ENCODE results near the gene KLC3. TPM values are rescaled to one million over a fixed set of nuclear protein-coding genes. Genes with fewer than 3 reads are reported as not detected.

KLC3 gene
- total and polyA plus RNA-seq, 4 donors, result 0.80 to 2.2 (median 1.4) TPM

DNA sequence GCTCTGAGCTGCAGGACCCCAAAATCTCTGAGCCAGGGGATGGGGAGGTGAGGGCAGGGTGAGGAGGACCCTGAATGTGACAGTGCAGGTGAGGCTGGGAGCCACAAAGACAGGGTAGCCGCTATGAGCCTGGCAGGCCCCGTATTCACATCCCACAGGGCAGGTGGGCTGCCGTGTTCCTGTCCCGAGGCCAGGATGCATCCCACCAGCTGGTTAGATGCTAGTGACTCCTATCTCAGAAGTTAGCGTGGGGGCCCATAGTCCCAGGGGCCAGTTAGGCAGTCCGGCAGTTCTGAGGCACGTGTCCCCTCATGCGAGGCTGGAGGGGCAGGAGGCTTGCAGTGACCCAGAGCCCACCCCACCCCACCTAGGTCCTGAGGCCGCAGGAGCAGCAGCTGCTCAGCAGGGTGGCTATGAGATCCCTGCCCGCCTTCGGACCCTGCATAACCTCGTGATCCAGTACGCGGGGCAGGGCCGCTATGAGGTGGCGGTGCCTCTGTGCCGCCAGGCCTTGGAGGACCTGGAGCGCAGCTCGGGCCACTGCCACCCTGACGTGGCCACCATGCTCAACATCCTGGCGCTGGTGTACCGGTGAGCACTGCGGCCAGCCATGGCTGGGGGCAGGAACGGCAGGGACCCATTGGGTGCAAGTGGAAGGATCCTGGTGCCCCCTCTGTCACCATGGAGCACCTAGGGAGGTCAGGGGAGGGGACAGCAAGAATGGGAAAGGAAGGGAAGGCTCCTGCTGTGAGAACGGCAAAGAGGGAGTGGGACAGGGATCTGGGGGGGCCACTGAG is 7.2 kb downstream of the KLC3 start:
- no peak overlapping the region for H3K4me3 ChIP-seq
- DNase-seq (no peak), ATAC-seq (ENCODE audit: insufficient read depth, low FRiP score) (no peak)
- H3K9me3 ChIP-seq (ENCODE audit: control insufficient read depth in 4 of 4, insufficient read depth in 3 of 4, low read length in 3 of 4), result no peaks in the 10 kb centered on the region
- TF ChIP-seq, protein P1, sequence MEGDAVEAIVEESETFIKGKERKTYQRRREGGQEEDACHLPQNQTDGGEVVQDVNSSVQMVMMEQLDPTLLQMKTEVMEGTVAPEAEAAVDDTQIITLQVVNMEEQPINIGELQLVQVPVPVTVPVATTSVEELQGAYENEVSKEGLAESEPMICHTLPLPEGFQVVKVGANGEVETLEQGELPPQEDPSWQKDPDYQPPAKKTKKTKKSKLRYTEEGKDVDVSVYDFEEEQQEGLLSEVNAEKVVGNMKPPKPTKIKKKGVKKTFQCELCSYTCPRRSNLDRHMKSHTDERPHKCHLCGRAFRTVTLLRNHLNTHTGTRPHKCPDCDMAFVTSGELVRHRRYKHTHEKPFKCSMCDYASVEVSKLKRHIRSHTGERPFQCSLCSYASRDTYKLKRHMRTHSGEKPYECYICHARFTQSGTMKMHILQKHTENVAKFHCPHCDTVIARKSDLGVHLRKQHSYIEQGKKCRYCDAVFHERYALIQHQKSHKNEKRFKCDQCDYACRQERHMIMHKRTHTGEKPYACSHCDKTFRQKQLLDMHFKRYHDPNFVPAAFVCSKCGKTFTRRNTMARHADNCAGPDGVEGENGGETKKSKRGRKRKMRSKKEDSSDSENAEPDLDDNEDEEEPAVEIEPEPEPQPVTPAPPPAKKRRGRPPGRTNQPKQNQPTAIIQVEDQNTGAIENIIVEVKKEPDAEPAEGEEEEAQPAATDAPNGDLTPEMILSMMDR (IDR thresholded peaks at IDR 0.05; ENCODE audit: control extremely low read depth, extremely low read depth), result no peak
- no peaks in the 10 kb centered on the region for H3K4me1 ChIP-seq (ENCODE audit: control insufficient read depth in 5 of 5, insufficient read depth in 5 of 5, low read length in 5 of 5)
- peaks cover 1 to 10% (median 6%) of the 10 kb centered on the region in 3 donors for H3K27me3 ChIP-seq (ENCODE audit: control insufficient read depth in 3 of 3, insufficient read depth in 3 of 3, low read length in 2 of 3)
- H3K27ac ChIP-seq (ENCODE audit: low read depth in 1 of 2, low read length in 1 of 2), result no peak overlapping the region
- WGBS, 2 donors, result 71 to 79% methylated on average over 25 of the region's 25 CpGs
- H3K36me3 ChIP-seq (ENCODE audit: control insufficient read depth in 4 of 4, insufficient read depth in 4 of 4, low read length in 4 of 4), result peaks cover 0 to 23% (median 3%) of the 10 kb centered on the region in 4 donors
- no peak overlapping the region for H3K9ac ChIP-seq (ENCODE audit: insufficient read depth in 1 of 2, low read length in 2 of 2)

DNA sequence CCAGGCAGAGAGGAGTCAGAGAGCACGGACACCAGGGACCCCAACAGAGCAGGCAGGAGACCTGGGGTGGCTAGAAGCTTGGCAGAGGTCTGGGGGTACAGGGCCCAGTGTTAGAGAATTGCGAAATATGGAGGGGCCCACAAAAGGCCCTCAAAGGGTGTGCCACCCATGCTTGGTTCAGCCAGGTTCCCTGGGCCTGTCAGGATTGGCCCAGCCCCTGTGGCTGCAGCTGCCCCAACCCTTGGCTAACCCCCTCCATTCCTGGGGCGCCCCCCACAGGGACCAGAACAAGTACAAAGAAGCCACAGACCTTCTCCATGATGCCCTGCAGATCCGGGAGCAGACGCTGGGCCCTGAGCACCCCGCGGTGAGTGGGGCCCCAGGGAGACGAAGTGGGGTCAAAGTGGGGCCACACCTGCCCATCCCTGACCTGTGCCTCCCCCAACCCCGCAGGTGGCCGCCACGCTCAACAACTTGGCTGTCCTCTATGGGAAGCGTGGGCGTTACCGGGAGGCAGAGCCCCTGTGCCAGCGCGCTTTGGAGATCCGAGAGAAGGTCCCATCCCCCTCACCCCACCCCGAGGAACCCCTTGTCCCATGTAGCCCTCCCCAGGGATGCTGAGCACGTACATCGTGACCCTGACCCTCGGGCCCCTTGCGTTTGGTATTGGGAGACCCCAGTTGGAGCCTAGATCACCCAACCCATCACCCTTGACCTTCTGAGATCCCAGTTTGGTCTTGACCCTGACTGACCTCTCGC is 8.0 kb downstream of the KLC3 start:
- H3K9ac ChIP-seq (ENCODE audit: insufficient read depth in 1 of 2, low read length in 2 of 2), result no peak overlapping the region
- TF ChIP-seq, protein P1 (IDR thresholded peaks at IDR 0.05; ENCODE audit: control extremely low read depth, extremely low read depth), result no peak
- H3K27ac ChIP-seq (ENCODE audit: low read depth in 1 of 2, low read length in 1 of 2), result no peak overlapping the region
- peaks cover 3 to 28% (median 5%) of the 10 kb centered on the region in 4 donors for H3K36me3 ChIP-seq (ENCODE audit: control insufficient read depth in 4 of 4, insufficient read depth in 4 of 4, low read length in 4 of 4)
- no peaks in the 10 kb centered on the region for H3K9me3 ChIP-seq (ENCODE audit: control insufficient read depth in 4 of 4, insufficient read depth in 3 of 4, low read length in 3 of 4)
- H3K4me3 ChIP-seq, result no peak overlapping the region
- H3K27me3 ChIP-seq (ENCODE audit: control insufficient read depth in 3 of 3, insufficient read depth in 3 of 3, low read length in 2 of 3), result peaks cover 0 to 8% (median 6%) of the 10 kb centered on the region in 3 donors
- H3K4me1 ChIP-seq (ENCODE audit: control insufficient read depth in 5 of 5, insufficient read depth in 5 of 5, low read length in 5 of 5), result no peaks in the 10 kb centered on the region
- DNase-seq (no peak), ATAC-seq (ENCODE audit: insufficient read depth, low FRiP score) (no peak)
- WGBS, 2 donors, result 81 to 87% methylated on average over 23 of the region's 23 CpGs

DNA sequence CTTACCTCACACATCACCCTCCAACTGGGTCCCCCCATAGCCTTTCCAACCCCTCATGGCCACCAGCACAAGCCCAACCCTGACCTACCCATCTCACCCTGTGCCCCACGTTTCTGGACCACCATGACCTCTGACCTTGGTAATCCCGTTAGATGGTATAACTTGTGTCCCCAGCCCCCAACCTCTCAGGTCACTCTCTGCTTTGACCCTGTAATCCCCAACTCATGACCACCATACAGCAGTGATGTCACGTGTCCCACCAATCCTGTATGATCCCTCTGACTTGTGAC is 8.5 kb downstream of the KLC3 start:
- WGBS, 2 donors, result 68 to 77% methylated on average over 3 of the region's 3 CpGs
- no peak for DNase-seq
- Histone ChIP-seq H3K36me3 (ENCODE audit: control insufficient read depth in 4 of 4, insufficient read depth in 4 of 4, low read length in 4 of 4) (peaks cover 3 to 28% (median 5%) of the 10 kb centered on the region in 4 donors), H3K27me3 (ENCODE audit: control insufficient read depth in 3 of 3, insufficient read depth in 3 of 3, low read length in 2 of 3) (peaks cover 0 to 8% (median 6%) of the 10 kb centered on the region in 3 donors), H3K9ac (ENCODE audit: insufficient read depth in 1 of 2, low read length in 2 of 2) (no peak overlapping the region), H3K27ac (ENCODE audit: low read depth in 1 of 2, low read length in 1 of 2) (no peak overlapping the region), H3K4me3 (no peak overlapping the region), H3K4me1 (ENCODE audit: control insufficient read depth in 5 of 5, insufficient read depth in 5 of 5, low read length in 5 of 5) (no peaks in the 10 kb centered on the region), H3K9me3 (ENCODE audit: control insufficient read depth in 4 of 4, insufficient read depth in 3 of 4, low read length in 3 of 4) (no peaks in the 10 kb centered on the region)
- TF ChIP-seq, protein P1 (IDR thresholded peaks at IDR 0.05; ENCODE audit: control extremely low read depth, extremely low read depth), result no peak
- ATAC-seq (ENCODE audit: insufficient read depth, low FRiP score), result no peak
